T-helper 2 cell treated with Interferon-gamma antibody and Interleukin-4, amounts not matched to agents 100 ng/mL and 5 ng/mL, for 36 hours (primary cell): ENCODE results near the gene PPP1R15A. TPM values are rescaled to one million over a fixed set of nuclear protein-coding genes. Genes with fewer than 3 reads are reported as not detected.
"Not testable (repeated sequence)": the region's sequence is repeated elsewhere in the genome, so short reads cannot be mapped to it uniquely, and the experiment has no call there.

Source experiments
- intact Hi-C: fragments of 100-400 bp; cut with micrococcal nuclease; formaldehyde crosslinking; loops from one replicate; pipeline ENCODE4 v1.15.1; 2023
- total RNA-seq: library from RNA; stranded (reverse); gene quantifications from 2 replicates; pipeline ENCODE4 v1.2.3, GENCODE V29; 2022

PPP1R15A gene
- 24.5 and 26.8 TPM in 2 replicates for total RNA-seq

GRCh38 chr19:48872182-48872883, at the start of gene PPP1R15A:
Gene PPP1R15A (plus strand): TSS chr19:48872421. CDS start chr19:48873234, 813 bp downstream.
- intact Hi-C loops = loop anchor here (1.0 kb wide), 1 partner anchor 93 kb away; the partner anchor contains the start of gene FTL

- intact Hi-C loops = no loop called here
Observed at GRCh38 chr19:48822514-48822913, 49.7 kb upstream of the PPP1R15A start.

GRCh38 chr19:48826606-48827020, 45.6 kb upstream of the PPP1R15A start:
- intact Hi-C loops = no loop called here

- intact Hi-C loops = no loop called here
Observed at GRCh38 chr19:48830088-48830487, 42.1 kb upstream of the PPP1R15A start.

- intact Hi-C loops = no loop called here
Observed at GRCh38 chr19:48830965-48831364, 41.3 kb upstream of the PPP1R15A start.

GRCh38 chr19:48833049-48833448, 39.2 kb upstream of the PPP1R15A start:
- intact Hi-C loops = no loop called here

- intact Hi-C loops = no loop called here
Observed at GRCh38 chr19:48833977-48834376, 38.2 kb upstream of the PPP1R15A start.

GRCh38 chr19:48835734-48836088, 36.5 kb upstream of the PPP1R15A start:
- intact Hi-C loops = loop anchor here (1.0 kb wide), 3 partner anchors 40 to 189 kb away; partner anchors contain the start of gene CA11

GRCh38 chr19:48836089-48837017, 35.9 kb upstream of the PPP1R15A start, which contains the start of gene HSD17B14:
Gene HSD17B14 (minus strand): TSS chr19:48836491. CDS start chr19:48836411, 80 bp downstream.
- intact Hi-C loops = no loop called here

- intact Hi-C loops = no loop called here
Observed at GRCh38 chr19:48837051-48837524, 35.1 kb upstream of the PPP1R15A start.

GRCh38 chr19:48837687-48838086, 34.5 kb upstream of the PPP1R15A start:
- intact Hi-C loops = no loop called here

- intact Hi-C loops = no loop called here
Observed at GRCh38 chr19:48841047-48841446, 31.2 kb upstream of the PPP1R15A start.

- intact Hi-C loops = no loop called here
Observed at GRCh38 chr19:48841571-48841970, 30.6 kb upstream of the PPP1R15A start.

- intact Hi-C loops = loop anchor here (1.0 kb wide), 2 partner anchors 47 to 54 kb away; no protein-coding TSS in a partner anchor
Observed at GRCh38 chr19:48842789-48843162, 29.4 kb upstream of the PPP1R15A start.

GRCh38 chr19:48844472-48844871, 27.7 kb upstream of the PPP1R15A start:
- intact Hi-C loops = no loop called here

GRCh38 chr19:48845384-48845783, 26.8 kb upstream of the PPP1R15A start:
- intact Hi-C loops = no loop called here

- intact Hi-C loops = not testable (repeated sequence)
Observed at GRCh38 chr19:48846659-48847058, 25.6 kb upstream of the PPP1R15A start.

- intact Hi-C loops = no loop called here
Observed at GRCh38 chr19:48852292-48852691, 19.9 kb upstream of the PPP1R15A start.

- intact Hi-C loops = no loop called here
Observed at GRCh38 chr19:48853483-48853882, 18.7 kb upstream of the PPP1R15A start.

GRCh38 chr19:48854103-48854502, 18.1 kb upstream of the PPP1R15A start:
- intact Hi-C loops = no loop called here

GRCh38 chr19:48856921-48857320, 15.3 kb upstream of the PPP1R15A start:
- intact Hi-C loops = no loop called here
